ENCODE results near the gene PHACTR1.
"Not testable (repeated sequence)": the region's sequence is repeated elsewhere in the genome, so short reads cannot be mapped to it uniquely, and the experiment has no call there.

The PHACTR1 gene

DNA sequence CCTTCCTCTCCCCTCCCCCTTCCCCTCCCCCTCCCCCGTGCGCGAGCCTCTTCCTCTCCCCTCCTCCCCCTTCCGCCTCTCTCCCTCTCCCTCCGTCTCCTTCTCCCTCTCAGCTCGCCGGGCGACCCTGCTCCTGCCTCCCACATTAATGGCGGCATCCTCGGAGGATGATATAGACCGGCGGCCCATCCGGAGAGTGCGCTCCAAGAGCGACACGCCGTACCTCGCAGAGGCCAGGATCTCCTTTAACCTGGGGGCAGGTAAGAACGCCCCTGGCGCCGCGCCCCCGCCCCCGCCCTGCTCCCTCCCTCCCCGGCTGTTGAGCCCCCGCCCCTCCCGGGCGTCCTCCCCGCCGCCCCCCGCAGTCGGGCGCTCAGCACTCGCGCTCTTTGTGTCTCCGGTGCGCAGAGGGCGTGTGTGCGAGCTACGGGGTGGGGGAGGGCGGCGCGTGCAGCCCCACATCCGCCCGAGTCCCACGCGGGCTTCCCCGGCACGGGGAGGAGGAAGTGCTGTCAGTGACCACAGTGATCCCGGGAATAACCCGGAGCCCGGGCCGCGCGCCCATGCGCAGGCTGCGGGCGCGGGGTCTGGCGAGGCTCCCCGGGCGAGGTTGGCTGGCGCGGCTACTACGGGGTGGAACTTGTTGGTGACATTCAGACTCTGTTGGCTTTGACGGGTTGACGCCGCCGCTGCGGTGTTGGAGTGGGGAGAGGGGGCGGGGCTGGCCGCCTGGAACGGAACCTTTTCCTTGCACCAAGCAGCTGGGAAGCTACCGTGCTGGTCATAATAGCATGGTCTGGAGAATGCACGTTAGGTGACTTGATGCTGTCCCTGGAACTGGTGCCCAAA is 33.2 kb downstream of the PHACTR1 start:
- peak; percentile 77 for DNase-seq

DNA sequence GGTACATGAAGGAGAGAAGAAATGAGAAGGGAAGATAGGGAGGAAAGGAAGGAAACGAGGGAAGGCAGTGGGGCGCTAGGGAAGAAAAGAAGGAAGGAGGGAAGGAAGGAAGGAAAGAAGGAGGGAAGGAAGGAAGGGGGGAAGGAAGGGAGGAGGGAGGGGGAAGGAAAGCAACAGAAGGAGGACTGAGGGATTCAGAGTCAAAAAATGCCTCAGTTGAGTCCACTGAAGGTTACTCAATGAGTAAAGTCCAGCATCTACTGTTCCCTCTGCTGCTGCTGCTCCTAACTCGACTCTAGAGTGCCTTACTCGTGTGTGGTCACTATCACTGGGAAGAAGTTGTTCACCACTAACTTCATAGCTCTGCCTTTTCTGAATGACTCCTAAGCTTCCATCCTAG is 33.8 kb downstream of the PHACTR1 start:
- no peak for DNase-seq

DNA sequence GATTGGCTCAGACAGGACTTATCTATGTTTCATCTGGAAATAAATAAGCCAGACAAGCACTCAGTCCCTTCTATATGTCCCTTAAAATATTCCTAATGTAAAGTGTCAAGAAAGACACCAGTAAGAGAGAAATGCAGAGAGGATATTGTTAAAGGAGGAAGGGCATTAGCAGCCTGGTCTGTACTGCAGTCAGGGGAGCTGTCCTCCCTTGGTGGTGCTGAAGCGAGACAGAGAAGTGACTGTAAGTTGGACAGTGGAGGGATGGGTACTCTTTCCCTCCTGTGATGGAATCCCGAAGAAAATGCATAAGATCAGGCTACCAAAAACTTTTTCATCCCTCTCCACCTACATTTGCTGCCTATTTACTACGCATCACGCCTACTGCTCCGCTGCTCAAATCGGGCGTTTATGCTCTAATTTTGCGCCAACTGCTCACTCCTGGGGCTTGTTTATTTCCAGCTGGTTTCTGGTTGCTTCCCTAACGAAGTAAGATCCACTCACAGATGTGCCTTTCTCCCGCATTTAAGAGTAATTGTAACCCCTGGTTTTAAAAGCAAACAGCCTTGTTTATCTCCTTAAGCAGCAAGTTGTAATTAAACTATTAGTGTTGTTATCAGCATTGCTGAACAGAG is 35.2 kb downstream of the PHACTR1 start:
- DNase-seq: no peak

DNA sequence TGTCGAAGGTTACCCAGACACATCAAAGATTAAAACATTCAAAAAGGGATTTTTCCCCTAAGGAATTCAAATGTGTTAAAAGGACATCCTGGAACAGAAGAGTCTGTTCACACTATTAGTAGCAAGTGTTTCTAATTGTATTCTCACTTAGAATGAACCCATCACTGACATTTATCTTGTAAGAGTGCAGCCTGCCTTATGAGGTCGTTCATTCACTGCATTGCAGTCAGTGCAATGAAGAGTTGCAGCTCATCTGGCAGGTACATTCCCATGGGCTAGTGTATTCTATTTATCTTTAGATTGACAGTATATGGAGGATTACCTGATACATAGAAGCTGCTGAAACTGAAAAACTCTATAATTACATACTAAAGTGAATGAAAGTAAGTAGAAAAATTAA is 36.5 kb downstream of the PHACTR1 start:
- DNase-seq: no peak

DNA sequence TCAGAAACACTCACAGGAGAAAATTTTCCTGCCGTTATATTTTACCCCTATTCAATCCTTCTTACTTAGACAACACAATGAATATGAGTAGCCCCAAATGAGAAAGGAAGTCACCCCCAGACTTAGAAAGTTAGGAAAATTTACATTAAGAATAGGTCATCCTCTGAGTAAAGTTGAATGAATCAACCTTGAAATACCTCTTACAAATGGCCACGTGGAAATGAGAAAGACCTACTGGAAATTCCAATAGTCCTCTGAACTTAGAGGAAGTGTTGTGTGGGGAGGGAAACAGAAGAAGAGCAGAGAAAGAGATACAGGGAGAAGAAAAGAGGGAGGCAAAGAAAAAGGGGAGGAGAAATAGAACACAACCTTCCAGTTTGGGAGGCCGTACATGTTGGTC is 43.7 kb downstream of the PHACTR1 start:
- no peak for DNase-seq

DNA sequence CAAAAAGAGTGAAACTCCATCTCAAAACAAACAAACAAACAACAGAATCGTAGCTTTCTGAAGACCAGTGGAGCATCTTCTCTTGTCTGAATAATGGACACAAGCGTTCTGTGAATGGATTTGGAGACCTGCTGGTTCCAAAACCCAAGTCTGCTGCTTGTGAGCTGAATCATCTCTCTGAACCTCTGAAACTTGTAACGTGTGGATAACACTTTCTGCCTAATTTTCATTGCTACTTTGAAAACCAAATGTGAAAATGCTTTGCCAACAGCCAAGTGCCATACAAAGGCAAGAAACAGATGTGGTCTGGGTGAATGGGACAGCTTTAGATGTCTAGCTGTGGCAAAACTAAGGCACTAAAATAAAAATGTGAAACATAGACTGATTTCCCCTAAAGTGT is 44.3 kb downstream of the PHACTR1 start:
- no peak for DNase-seq

DNA sequence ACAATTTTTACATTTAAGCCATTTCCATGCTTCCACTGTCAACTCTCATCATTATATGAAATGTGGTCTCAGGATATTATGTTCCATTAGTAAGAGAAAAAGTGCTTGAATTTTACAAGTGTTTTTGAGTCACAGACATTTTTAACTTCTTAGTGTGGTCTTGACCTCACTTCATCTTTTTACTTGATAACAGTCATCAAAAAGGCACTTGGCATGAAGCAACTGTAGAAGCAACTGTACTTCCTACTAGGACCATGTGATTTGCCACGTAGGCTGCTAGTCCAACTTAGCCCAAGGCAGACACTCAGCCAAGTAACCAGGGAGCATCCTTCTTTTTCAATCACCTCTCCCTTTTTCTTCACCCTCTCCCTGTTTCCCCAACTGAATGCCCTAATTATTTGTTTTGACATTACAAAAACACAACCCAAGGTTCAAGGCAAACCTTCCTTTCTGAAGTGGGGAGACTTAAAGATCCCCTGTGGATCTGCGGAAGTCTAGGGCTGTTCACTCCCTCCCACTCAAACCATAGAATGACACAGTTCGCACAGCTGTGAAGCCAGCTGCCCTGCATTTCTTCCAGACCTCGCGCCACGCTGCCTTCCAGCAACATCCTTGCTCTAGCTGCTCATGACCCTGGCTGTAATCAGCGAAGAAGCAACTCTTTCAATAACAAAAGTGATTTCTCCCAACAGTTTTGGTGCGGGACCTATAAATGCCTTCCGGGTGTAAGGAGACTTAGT is 45.0 kb downstream of the PHACTR1 start:
- no peak for DNase-seq

DNA sequence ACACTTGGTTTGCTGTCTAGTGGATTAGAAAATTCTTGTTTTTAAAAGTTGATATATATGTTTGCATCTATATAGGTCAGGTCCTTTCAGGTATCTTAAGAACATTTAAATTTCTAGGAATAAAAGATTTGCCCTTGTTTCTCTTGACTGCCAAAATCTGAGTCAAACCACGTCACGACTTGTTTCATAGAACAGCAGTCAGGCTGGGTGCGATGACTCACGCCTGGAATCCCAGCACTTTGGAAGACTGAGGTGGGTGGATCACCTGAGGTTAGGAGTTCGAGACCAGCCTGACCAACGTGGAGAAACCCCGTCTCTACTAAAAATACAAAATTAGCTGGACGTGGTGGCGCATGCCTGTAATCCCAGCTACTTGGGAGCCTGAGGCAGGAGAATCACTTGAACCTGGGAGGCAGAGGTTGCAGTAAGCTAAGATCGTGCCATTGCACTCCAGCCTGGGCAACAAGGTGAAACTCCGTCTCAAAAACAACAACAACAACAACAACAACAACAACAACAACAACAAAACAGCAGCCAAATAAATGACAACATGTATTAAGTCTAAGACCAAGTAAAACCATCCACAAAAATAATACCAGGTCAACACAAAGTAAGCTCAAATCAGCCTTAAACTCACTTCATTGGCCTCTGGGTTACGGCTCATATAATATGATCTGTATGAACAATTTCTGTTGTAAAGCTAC is 46.3 kb downstream of the PHACTR1 start:
- not testable (repeated sequence) for DNase-seq

DNA sequence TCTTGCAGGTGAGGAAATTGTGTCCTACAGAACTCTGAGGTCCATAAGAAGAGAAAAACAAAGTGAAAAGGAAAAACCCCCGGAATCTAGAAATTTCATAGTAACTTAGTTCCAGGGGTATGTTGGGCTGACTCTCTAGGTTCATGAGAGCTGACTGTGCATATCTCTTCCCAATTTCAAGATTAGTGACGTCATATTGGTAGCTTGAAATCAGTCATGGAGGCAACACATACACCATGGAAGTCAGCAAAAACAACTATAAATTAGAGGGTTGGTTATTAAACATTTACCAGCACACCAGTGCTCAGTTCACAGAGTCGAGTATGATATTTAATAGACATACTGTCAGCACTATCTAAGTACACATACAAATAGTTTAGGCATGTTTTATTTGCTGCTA is 49.8 kb downstream of the PHACTR1 start:
- DNase-seq: no peak

DNA sequence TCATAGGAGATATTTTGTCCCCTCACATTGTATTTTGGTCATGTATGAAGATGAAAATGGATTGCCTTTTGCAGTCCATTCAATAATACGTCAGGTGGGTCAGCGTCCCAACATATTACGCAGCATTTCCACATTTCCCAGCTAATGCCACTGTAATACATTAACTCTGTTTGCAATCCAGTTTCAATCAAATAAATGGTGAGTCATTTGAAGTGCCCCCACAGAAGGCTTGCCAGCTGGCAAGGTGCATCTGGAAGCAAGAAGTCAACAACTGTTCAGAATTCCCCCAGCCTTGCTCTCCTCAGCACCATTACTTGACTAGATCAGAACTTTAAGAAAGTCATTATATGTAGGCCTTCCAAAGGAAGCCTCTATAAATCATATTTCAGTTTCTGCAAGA is 50.4 kb downstream of the PHACTR1 start:
- no peak for DNase-seq

DNA sequence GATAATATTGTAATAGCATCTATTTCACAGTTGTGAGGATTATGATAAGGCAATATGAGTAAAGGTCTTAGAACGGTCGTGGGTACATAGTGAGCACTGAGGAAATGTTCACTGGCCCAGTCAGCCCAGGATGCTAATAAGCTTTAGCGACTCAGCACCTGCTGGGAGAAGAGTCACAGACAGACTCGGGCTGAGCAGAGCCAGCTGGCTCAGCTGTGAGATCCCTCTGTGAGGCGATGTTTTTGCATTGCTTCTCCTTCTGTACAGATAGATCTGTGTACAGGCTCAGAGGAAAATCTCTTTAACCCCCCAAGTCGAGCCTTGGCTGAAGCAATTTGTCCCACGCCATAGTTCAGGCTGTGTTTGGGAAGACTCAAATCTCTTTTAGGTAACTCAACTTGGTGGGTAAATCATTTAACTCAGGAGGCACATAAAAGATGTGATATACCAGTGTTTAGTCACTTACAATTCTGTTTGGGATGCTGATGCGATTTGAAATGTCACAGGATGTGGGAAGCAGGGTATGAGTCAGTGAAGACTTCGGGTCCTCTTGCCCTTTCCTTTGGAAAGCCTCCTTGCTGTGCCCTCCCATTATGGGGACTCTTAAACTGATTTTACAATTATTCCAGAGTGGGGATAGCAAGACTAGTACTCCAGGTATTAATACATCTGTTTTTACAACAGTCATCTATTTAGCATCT is 53.1 kb downstream of the PHACTR1 start:
- no peak for DNase-seq

DNA sequence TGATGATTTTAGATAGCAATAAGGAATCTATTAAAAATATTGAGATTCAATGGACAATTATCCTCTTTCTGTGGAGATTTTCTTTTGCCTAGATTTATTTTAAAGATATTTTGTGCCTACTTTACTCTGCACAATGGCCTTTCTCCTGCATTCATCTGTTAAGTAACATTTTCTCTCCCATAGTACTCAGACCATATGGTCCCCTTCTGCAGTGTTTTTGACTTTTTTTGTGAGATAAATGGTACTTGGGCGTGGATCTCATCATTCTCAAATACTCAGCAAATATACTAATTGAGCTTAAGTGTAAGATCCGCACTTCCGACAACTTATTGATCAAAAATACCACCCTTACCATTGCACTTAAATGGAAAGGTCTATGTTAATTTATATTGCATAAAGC is 55.8 kb downstream of the PHACTR1 start:
- DNase-seq: no peak

DNA sequence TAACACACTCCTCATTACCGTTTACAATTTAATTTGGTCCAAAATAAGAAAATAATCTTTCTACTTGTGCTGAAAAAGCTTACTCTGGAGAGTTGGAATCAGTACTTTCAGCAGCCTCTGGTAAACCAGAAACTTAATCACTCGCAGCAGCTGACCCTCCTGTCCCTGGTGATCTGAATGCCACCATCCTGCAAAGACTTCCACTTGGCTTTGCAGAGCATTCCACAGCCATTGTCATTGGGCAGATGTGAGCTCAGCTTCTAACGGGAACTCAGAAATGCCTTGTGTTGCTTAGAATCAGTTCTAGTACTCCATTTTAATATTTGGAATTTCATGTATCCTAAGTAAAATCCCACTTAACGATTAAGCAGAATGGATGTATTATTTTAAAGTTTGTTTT is 59.7 kb downstream of the PHACTR1 start:
- no peak for DNase-seq

DNA sequence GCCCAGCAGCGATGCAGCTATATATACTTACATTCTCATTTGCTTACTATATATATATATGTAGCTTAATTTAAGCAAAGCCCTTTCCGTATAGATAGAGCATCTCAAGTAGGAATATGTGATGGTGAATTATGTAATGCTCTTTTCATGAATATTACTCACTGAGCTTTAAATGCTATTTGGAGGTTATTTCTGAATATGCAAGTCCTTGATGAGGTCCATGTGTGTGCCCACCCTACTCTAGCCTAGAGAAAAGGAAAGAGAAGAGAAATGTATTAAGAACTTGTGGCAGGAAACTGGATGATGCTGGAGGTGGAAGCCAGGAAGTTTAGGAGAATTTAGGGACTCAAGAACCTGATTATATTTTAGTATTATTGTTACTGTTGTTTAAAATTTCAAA is 63.2 kb downstream of the PHACTR1 start:
- DNase-seq: no peak

DNA sequence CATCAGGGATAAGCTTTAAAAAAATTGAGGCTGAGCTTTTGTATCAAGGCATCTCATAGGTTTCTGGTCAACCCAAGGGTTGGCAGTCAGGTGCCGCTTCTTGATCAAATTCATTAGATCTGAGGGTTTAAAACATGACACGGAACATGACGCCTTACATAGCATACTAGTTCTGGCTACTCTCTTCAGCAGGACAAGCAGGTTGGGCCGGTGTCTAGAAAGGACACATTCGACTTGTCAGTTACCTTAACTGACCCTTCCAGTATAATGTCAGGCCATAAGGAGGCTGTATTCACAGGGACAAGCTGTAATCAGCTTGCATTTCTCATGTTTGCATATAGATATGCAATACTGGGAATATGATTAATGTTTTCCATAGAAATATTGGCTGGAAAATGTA is 65.6 kb downstream of the PHACTR1 start:
- DNase-seq: no peak

DNA sequence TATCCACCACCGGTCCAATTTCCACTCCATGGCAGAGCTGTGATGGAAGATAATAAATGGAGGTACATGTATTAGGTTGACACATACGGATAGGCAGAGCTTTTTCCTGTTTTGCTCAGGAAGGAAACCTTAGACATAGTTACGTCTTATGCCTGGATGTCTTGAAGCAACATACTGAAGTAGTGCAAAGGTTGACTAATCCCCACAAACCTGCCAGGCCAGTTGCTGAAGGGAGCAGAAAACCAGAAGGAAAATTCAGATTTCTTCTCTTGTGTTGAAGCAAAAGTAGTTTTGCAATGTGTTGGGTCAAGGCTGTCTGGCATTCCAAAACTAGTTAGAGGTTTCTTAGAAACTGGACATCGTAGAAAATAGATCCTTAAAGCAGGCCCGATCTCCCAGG is 68.7 kb downstream of the PHACTR1 start:
- no peak for DNase-seq

DNA sequence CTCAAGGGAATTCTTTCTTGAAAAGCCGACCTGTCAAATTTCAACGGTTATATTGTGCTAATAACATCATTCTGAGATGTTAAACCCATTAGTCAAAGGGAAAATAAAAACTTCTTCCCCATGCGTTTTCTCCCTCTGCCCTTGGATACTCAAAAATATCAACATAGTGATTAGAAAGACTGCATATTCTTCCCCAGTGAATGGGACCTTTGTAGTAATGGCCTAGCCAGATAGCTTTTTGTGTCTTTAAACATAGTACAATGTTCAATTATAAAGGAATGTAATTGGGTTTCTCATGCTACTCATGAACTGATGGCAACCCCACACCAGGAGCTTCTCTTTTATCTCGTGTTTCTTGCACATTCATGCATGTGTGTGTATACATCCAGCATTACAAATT is 69.4 kb downstream of the PHACTR1 start:
- DNase-seq: no peak

DNA sequence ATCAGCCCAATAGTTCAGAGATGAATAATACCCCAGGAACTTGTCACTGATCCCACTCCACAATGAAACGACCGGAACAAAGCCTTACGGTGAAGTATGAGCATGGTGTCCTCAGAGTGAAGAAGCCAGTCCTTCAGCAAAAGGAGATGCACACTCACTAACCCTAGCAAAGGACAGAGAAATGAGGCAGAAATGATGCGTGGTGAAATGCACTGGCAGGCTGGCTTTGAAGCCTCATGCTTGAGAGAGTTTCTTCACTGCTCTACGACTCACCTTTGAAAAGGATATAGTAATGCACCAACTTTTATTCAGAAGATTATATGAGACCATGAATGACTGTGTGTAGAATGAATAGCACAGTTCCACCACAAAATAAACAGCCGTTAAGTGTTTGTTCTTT is 74.8 kb downstream of the PHACTR1 start:
- no peak for DNase-seq

DNA sequence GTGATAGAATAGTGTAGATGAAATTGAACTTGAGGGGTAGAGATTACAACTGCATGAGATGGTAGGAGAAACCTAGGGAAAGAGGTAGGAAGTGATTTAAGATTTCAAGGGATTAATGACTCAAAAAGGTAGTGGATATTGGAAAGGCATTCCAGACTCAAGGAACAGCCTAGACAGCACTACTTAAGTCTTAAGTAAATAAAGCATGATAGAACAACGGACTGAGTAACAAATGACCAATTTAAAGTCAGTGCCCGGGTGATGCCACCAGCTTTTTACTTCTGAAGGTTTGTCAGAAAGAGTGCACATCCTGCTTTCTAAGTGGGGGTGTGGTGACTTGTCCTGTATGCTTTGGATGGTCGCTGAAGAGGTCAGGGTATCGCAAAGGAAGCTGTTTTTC is 81.8 kb downstream of the PHACTR1 start:
- no peak for DNase-seq

DNA sequence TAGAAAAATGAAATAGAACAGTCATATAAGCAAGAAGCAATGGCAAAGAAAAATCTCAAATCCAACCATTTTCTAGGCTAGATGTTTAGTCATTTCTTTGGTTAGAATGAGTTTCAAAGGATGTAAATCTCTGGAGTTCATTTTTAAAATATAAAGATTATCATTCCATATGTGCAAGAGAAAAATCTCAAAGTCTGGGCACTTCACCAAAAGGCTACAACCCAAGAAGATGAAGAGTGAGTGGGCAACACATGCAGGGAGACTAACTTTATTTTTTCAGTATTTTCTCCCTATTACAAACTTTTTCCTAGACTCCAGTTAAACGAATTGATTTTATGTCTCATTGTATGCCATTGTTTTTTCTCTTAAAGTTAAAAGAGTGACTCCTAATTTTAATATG is 83.6 kb downstream of the PHACTR1 start:
- no peak for DNase-seq

DNA sequence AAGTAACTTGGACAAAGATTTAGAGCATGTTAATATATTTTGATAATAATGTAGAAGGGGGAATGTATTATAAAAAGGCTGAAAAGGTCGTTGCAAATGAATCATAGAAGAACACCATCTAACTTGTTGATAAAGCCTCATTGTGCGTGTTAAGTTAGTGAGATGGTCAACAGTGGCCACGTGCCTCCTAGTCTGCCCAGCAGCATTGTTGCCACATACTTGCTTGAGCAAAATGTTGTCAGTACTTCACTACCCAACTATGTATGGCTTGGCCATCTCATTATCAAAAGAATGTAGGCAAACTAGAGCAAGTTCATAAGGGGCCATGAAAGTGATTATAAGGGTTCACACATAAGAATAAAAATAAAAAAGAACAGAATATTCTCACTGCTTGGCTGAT is 84.6 kb downstream of the PHACTR1 start:
- DNase-seq: no peak

DNA sequence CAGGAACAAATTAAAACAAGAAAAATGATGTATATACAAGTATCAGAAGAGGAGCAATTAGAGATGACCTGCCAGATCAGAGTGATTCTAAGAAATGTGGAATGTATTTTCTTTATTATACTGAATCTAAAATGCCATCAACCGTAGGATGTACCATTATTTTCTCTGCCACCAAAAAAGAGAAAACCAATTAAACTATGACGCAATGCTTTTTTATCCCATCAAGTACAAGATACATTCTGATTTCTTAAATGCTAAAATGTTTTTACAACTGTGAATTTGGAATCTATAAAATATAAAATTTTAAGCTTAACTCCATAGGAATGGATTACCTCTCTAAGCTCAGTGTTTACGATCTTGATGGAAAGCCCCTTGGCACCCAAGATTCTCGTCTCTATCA is 85.9 kb downstream of the PHACTR1 start:
- DNase-seq: no peak

DNA sequence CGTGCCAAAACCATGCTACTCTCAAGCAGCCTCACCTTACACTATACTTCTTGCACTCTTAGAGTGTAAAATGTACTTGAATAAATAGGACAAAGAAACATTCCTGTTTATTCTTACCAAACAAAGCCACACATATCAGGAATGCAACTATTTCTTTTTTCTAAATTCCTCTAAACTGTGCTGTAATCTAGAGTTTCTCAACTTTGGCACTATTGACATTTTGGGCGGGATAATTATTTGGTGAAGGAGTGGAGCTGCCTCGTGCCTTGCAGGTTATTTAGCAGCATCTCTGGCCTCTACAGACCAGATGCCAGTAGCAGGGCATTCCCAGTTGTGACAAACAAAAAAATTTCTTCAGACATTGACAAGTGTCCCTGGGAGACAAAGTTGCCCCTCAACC is 86.9 kb downstream of the PHACTR1 start:
- DNase-seq: no peak
